SK-N-SH (cell line): ENCODE data around the gene TMEM60.

Experiments used
- CHD2 ChIP-seq: fragments of 150-350 bp; IDR thresholded peaks from 2 replicates; pipeline ENCODE4 v1.6.1; 2018; ENCODE audit warnings: low read length; ENCODE audit not compliant: partially characterized antibody
- CTCF ChIP-seq: fragments of 200-600 bp; sonication (generic); IDR thresholded peaks from 2 replicates; pipeline ENCODE4 v1.6.1; 2017; ENCODE audit warnings: antibody characterized with exemption, mild to moderate bottlenecking, moderate library complexity
- EZH2phosphoT487 ChIP-seq: fragments of 200-600 bp; sonication (generic); IDR thresholded peaks from 2 replicates; pipeline ENCODE4 v1.6.1; 2017; ENCODE audit warnings: low read depth, mixed run types, mild to moderate bottlenecking, antibody characterized with exemption, moderate library complexity, borderline replicate concordance
- FOXM1 ChIP-seq: IDR thresholded peaks from 2 replicates; pipeline ENCODE4 v1.4.0; 2012; ENCODE audit warnings: low read depth, mild to moderate bottlenecking
- JUND ChIP-seq: IDR thresholded peaks from 2 replicates; pipeline ENCODE4 v1.4.0; 2012
- MAX ChIP-seq: IDR thresholded peaks from 2 replicates; pipeline ENCODE4 v1.4.0; 2012; ENCODE audit warnings: low read depth
- MEF2A ChIP-seq: IDR thresholded peaks from 2 replicates; pipeline ENCODE4 v1.4.0; 2012; ENCODE audit warnings: low read depth, borderline replicate concordance
- MXI1 ChIP-seq: IDR thresholded peaks from 2 replicates; pipeline ENCODE4 v1.6.1; 2012; ENCODE audit warnings: mild to moderate bottlenecking, low read depth, low read length, improper control_type of control experiment
- NRF1 ChIP-seq: IDR thresholded peaks from 2 replicates; pipeline ENCODE4 v1.6.1; 2012; ENCODE audit warnings: low read depth, mild to moderate bottlenecking, low read length
- POLR2AphosphoS5 ChIP-seq: IDR thresholded peaks from 2 replicates; pipeline ENCODE4 v1.6.1; 2012; ENCODE audit warnings: low read depth, low read length
- RAD21 ChIP-seq: IDR thresholded peaks from 2 replicates; pipeline ENCODE4 v1.6.1; 2012; ENCODE audit warnings: mild to moderate bottlenecking, low read length
- RCOR1 ChIP-seq: fragments of 150-350 bp; IDR thresholded peaks from 2 replicates; pipeline ENCODE4 v1.6.1; 2017; ENCODE audit warnings: antibody characterized with exemption, low read length
- SIN3A ChIP-seq: IDR thresholded peaks from 2 replicates; pipeline ENCODE4 v1.6.1; 2012; ENCODE audit warnings: low read depth, mild to moderate bottlenecking, low read length, moderate library complexity, borderline replicate concordance
- TEAD4 ChIP-seq: IDR thresholded peaks from 2 replicates; pipeline ENCODE4 v1.4.0; 2012; ENCODE audit warnings: mild to moderate bottlenecking, borderline replicate concordance; ENCODE audit not compliant: insufficient read depth

GRCh38 chr7:77808517-77808916, 10.3 kb upstream of the TMEM60 start:
- TF ChIP-seq JUND = no peak
- no peak for TF ChIP-seq RCOR1
- TF ChIP-seq CTCF = no peak
- no peak for TF ChIP-seq RAD21
- TF ChIP-seq MXI1 = no peak
- TF ChIP-seq POLR2AphosphoS5 = no peak
- no peak for TF ChIP-seq SIN3A
- TF ChIP-seq TEAD4 = no peak
- no peak for TF ChIP-seq FOXM1
- TF ChIP-seq EZH2phosphoT487 = no peak
- no peak for TF ChIP-seq CHD2
- no peak for TF ChIP-seq NRF1
- TF ChIP-seq MAX = no peak
- no peak for TF ChIP-seq MEF2A
